Activated CD4-positive, alpha-beta T cell treated with anti-CD3 and anti-CD28 coated beads for 4 hours (primary cell): Measurements from ENCODE around the gene ENPP6.

Experiments used
- DNase-seq, 2 donors: peaks; one replicate each; pipeline ENCODE4 v3.0.0-alpha.2; 2020

Gene ENPP6

GRCh38 chr4:184046148-184046547 lies 171.5 kb downstream of the ENPP6 start:
- no peak for DNase-seq

DNA sequence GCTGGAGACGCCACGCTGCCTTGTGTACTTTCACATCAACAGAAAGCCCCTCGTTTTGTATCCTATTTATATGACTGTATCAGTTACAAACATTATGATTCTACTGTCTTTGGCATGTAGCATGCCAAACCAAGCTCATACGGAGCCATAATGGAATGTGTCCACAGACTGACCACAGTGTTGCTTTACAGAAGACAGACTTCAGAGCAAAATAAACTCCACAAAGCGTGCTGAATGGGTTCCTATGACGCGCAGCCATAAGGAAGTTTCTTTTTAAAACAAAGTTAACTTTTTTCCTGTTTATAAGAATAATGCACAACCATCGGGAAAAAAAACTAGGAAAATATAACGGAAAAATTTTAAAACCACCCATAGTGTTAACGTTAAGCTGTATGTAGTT lies 176.5 kb downstream of the ENPP6 start:
- no peak for DNase-seq

DNA sequence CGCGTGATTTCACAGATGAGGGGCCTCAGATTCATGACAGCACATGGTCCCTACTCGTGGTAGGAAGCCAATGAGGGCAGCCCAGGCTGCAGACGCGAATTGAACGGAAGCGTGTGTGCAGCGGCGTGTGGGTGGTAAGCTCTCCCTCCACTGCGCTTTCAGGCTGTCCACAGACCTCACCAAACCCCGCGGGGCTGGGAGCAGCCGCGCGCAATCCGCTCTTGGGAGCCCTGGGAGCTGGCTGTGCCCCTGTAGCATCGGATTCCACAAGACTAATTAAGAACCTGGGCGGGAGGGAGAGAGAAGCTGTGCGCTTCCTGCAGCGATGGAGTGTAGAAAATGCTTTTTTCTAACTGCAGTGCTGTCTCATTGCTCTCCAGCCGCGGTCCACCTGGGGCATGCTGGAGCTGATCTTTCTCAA lies 177.7 kb downstream of the ENPP6 start:
- DNase-seq, result no peak
